Esophagus muscularis mucosa (tissue), 3 donors: Measurements from ENCODE around the gene CCL8.

Experiments used
- EP300 ChIP-seq: sonication (generic); formaldehyde crosslinking; IDR thresholded peaks from one replicate; pipeline ENCODE4 v1.6.1; 2017; ENCODE audit warnings: antibody characterized with exemption
- POLR2AphosphoS5 ChIP-seq, 2 donors: sonication (generic); formaldehyde crosslinking; IDR thresholded peaks; one replicate each; pipeline ENCODE4 v1.6.1; 2017; ENCODE audit warnings: antibody characterized with exemption in 2 of 2

GRCh38 chr17:34357398-34357797, 38.2 kb downstream of the CCL8 start:
- no peak for TF ChIP-seq EP300
- no peak for TF ChIP-seq POLR2AphosphoS5 (IDR thresholded peaks at IDR 0.05)
